ENCODE data around the gene CHD5.

- no peak for TF ChIP-seq CTCF (IDR thresholded peaks at IDR 0.05; ENCODE audit: low read length)
- TF ChIP-seq EZH2 (optimal IDR thresholded peaks at IDR 0.05; ENCODE audit: low read depth, low read length): no peak
- no peak for TF ChIP-seq EZH2phosphoT487 (IDR thresholded peaks at IDR 0.05; ENCODE audit: low read length)
Observed at GRCh38 chr1:6134741-6135510, 45.2 kb downstream of the CHD5 start.

Data from MM.1S (cell line).